Frontal cortex (tissue), 4 donors: ENCODE measurements around the gene MOGAT3. TPM values are rescaled to one million over a fixed set of nuclear protein-coding genes. Genes with fewer than 3 reads are reported as not detected.
A peak's percentile ranks its signal among the peaks of the same experiment; 100 is the strongest.

Experiments
- DNase-seq, 2 donors: peaks; one replicate each; pipeline ENCODE4 v3.0.0; 2012; ENCODE audit warnings: low spot score in 2 of 2
- FAIRE-seq: peaks from 2 replicates; lab custom pipeline; 2012; peaks lifted over from hg19 to GRCh38; lab: Jason Lieb, UNC
- total RNA-seq: library from RNA; depleted of rRNA; stranded (reverse); fragments of >200 nt; gene quantifications from one replicate; pipeline ENCODE4 v1.2.3, GENCODE V29; 2014
- donor health status: control.
- donor health status: control.
- donor health status: control.

Gene MOGAT3
- total RNA-seq = not detected

- DNase-seq (no peak), FAIRE-seq (no peak)
Observed at GRCh38 chr7:101200862-101201599, at the start of gene MOGAT3. TSS of gene MOGAT3 (minus strand) at chr7:101201036. CDS start at chr7:101200854, 182 bp downstream.

GRCh38 chr7:101250324-101250723, 49.5 kb upstream of the MOGAT3 start:
- FAIRE-seq = no peak
- no peak for DNase-seq

DNA sequence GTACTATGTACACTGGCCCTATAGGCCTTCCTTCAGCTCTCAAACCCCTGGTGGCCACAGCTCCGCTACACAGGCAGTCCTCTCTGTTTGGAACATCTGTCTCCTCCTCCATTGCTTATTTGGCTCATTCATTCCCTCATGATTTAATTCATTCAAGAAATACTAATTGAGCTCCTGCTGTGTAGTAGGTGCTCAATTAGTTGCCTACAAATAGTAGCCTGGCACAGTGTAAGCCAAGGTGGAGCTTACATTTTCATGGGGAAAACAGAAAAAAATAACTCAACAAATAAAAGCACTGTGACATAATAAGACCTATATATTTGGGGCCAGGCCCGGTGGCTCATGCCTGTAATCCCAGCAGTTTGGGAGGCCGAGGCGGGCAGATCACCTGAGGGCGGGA, 47.4 kb upstream of the MOGAT3 start:
- FAIRE-seq (no peak), DNase-seq (no peak)

DNA sequence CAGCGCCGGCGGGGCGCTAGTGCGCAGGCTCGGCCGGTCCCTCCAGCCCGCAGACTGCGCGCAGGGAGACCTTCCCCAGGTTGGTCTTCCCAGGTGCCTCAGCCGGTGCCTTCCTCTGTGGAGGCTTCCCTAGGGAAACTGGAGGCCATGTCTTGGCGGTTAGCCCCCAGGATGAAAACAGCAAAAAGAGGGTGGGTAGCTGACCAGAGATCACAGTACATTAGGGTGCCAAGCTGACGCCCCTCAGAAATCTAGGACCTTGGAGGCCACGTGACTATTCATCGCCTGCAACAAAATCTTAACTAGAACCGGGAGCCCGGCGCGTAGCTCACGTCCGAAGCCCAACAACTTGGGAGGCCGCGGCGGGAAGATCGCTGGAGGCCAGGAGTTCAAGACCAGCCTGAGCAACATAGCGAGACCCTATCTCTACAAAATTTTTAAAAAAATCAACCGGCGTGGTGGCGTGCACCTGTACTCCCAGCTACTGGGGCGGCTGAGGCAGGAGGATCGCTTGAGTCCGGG, 44.4 kb upstream of the MOGAT3 start:
- no peak for FAIRE-seq
- DNase-seq = no peak

DNA sequence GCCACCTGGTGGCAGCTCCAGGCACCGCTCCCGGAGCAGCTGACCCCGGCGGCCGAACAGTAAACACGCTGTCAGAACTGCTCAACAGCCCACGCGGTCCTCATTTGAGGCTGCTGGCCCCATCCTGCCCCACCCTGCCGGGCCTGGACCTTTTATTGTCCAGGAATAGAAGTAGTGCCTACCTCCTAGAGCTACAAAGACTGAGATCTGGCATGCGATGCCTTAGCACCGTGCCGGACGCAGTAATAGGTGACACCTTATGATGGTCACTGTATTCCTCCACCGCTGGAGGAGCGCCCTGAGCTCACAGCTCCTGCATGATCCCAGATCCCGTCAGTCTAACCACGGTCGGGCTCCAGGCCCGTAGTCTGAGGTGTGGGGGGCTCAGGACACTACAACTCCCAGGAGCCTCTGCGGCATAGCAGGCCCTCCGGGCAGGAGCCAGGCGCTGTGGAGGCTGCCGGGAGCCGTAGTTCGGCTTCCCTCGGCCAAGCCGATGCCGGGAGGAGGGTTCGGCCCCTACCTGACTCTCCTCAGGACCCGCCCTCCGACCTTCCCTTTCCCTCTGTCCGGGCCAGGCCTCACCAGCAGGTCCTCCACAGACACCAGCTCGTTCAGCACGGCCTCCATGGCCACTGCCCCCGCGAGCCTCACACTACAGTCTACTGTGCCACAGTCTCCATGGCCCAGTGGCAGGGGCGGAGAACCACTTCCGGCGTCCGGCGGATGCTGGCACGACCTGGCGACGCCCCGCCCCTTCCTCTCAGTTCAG, 43.7 kb upstream of the MOGAT3 start, which contains the start of gene FIS1:
TSS of gene FIS1 (minus strand) at position 707 of the 772 bp plus-strand sequence. CDS start at position 630, 77 bp downstream.
- DNase-seq (peak; percentile 86 to 92), FAIRE-seq (no peak)

- no peak for FAIRE-seq
- peak in 1 of 2 donors; percentile 10 for DNase-seq
Observed at GRCh38 chr7:101243646-101244374, 43.0 kb upstream of the MOGAT3 start.

DNA sequence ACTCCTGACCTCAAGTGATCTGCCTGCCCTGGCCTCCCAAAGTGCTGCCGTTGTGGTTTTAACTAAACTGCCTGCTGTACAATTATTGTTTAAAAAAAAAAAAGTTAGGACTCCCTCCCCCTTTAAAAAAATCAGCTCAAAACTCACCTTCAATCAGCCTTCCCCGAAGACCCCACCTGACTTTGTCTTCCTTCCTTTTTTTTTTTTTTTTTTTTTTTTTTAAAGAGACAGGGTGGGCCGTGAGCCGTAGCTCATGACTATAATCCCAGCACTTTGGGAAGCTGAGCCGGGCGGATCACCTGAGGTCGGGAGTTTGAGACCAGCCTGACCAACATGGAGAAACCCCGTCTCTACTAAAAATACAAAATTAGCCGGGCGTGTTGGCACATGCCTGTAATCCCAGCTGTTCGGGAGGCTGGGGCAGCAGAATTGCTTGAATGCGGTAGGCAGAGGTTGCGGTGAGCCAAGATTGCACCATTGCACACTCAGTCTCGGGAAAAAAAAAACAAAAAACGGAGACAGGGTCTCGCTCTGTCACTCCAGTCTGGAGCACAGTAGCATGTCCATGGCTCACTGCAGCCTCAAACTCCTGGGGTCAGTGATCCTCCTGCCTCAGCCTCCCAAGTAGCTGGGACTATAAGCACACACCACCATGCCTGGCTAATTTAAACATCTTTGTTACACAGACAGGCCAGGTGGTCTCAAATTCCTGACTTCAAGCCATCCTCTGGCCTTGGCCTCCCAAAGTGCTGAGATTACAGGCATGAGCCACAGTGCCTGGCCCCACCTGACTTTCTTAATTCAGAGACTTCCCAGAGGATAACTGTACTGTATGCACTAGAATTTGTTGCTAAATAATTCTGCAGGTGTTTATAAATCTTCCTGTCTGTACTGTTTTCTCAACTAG, 40.9 kb upstream of the MOGAT3 start:
- no peak for DNase-seq
- FAIRE-seq = no peak

GRCh38 chr7:101241015-101241363, 40.2 kb upstream of the MOGAT3 start:
- DNase-seq = no peak
- no peak for FAIRE-seq

GRCh38 chr7:101240226-101241014, 39.6 kb upstream of the MOGAT3 start:
- DNase-seq = no peak
- no peak for FAIRE-seq

DNA sequence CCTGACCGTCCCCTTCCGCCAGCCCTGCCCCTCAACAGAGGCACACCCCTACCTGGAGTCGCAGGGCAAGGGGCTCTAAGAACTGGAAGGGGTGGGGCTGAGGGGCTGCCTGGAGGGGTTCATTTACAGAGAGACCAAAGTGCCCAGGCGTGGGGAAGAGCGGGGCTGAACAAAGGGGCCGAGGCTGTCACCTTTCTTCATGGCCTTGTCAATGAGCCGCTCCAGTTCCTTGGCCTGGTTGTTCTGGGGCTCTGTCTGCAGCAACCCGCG, 39.0 kb upstream of the MOGAT3 start:
- FAIRE-seq = no peak

GRCh38 chr7:101239191-101239950, 38.5 kb upstream of the MOGAT3 start:
- DNase-seq (peak in 1 of 2 donors; percentile 10), FAIRE-seq (no peak)

More for the DNA sequence above, 39.0 kb upstream of the MOGAT3 start:
- no peak for DNase-seq

- FAIRE-seq (no peak), DNase-seq (no peak)
Observed at GRCh38 chr7:101238226-101239182, 37.7 kb upstream of the MOGAT3 start.

- no peak for FAIRE-seq
- peak in 1 of 2 donors; percentile 29 for DNase-seq
Observed at GRCh38 chr7:101237206-101238067, 36.6 kb upstream of the MOGAT3 start, which contains the start of gene CLDN15. TSS of gene CLDN15 (minus strand) at chr7:101237802. CDS start at chr7:101237581, 221 bp downstream.

- FAIRE-seq (no peak), DNase-seq (no peak)
Observed at GRCh38 chr7:101236292-101236835, 35.5 kb upstream of the MOGAT3 start.

DNA sequence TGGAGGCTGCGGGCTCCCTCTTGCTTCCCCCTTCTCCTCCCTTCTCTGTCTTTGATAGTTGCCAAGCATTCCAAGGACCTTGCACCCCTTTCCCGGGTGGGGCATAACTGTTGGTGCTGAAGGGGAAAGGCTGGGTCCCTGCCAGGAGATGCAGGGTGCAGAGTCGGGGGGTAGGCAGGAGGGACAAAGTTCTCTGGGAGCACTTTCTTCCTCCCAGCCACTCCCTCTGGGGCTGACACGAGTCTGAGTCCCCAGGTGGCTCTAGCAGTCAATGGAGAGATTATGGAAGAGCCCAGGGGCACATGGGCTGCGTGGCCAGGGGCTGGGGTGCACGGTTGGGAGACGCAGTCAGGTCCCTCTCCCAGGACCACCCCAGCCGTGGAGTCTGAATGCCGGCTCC, 34.7 kb upstream of the MOGAT3 start:
- DNase-seq (peak in 1 of 2 donors; percentile 5), FAIRE-seq (no peak)

- no peak for FAIRE-seq
- DNase-seq = no peak
Observed at GRCh38 chr7:101235050-101235449, 34.2 kb upstream of the MOGAT3 start.
